Activated naive CD4-positive, alpha-beta T cell treated with anti-CD3 and anti-CD28 coated beads, Interleukin-2, amount 50 U/mL, for 24 hours (primary cell): ENCODE results near the gene ARHGAP42.

Experiments used
- H3K27ac Mint-ChIP-seq: one replicate; pipeline ENCODE4 v1.8.0; 2021; ENCODE audit warnings: mild to moderate bottlenecking, mixed read lengths
- H3K27me3 Mint-ChIP-seq: one replicate; pipeline ENCODE4 v1.8.0; 2021; ENCODE audit warnings: mixed read lengths
- H3K36me3 Mint-ChIP-seq: one replicate; pipeline ENCODE4 v1.8.0; 2021; ENCODE audit warnings: mixed read lengths
- H3K4me1 Mint-ChIP-seq: one replicate; pipeline ENCODE4 v1.8.0; 2021; ENCODE audit warnings: mixed read lengths
- H3K4me3 Mint-ChIP-seq: one replicate; pipeline ENCODE4 v1.8.0; 2021; ENCODE audit warnings: mild to moderate bottlenecking, mixed read lengths
- H3K9me3 Mint-ChIP-seq: one replicate; pipeline ENCODE4 v1.8.0; 2021; ENCODE audit warnings: mixed read lengths

ARHGAP42 gene

GRCh38 chr11:100833276-100833675, 146.2 kb downstream of the ARHGAP42 start:
- H3K4me1 Mint-ChIP-seq, result no peaks in the 10 kb centered on the region
- no peak overlapping the region for H3K4me3 Mint-ChIP-seq
- no peak overlapping the region for H3K27ac Mint-ChIP-seq
- H3K9me3 Mint-ChIP-seq, result no peaks in the 10 kb centered on the region
- H3K27me3 Mint-ChIP-seq, result no peaks in the 10 kb centered on the region
- H3K36me3 Mint-ChIP-seq, result no peaks in the 10 kb centered on the region

DNA sequence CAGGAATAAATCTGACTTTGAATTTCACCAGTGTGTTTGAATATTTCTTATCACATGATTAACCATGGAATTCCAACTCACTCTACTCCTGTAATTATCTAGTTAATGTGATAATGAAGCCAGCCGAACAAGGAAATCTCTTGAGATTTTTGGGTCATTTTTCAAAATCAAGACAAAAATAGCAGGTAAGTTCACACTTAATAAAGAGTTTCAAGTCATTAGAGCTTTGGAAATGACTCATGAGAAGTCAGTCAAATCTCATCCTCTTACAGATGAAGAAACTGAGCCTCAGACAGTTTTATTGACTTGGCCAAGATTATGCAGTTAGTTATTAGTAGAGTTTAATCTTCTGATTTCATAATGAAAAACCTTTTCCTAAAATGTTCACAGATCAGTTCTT, 148.8 kb downstream of the ARHGAP42 start:
- no peaks in the 10 kb centered on the region for H3K36me3 Mint-ChIP-seq
- H3K27ac Mint-ChIP-seq, result no peak overlapping the region
- no peak overlapping the region for H3K4me3 Mint-ChIP-seq
- H3K4me1 Mint-ChIP-seq, result no peaks in the 10 kb centered on the region
- no peaks in the 10 kb centered on the region for H3K27me3 Mint-ChIP-seq
- H3K9me3 Mint-ChIP-seq, result no peaks in the 10 kb centered on the region

DNA sequence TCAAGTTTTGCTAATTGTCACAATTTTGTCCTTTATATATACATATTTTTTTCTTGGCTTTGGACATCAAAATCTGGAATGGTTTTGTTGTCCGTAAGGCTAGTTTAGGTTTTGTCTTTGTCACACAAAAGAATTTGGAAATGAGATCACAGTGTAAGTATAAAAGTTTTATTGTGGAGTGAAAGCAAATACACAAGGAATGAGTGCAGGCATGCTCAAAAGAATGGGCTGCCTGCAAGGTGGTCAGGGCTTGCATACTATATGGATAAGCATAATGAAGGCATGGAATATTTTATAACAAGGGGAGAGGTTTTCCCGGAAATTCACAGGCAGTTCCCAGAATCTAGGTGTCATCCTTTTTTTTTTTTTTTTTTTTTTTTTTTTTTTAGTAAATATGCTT, 150.2 kb downstream of the ARHGAP42 start:
- no peaks in the 10 kb centered on the region for H3K9me3 Mint-ChIP-seq
- no peak overlapping the region for H3K4me3 Mint-ChIP-seq
- no peaks in the 10 kb centered on the region for H3K27me3 Mint-ChIP-seq
- no peaks in the 10 kb centered on the region for H3K4me1 Mint-ChIP-seq
- no peaks in the 10 kb centered on the region for H3K36me3 Mint-ChIP-seq
- no peak overlapping the region for H3K27ac Mint-ChIP-seq

- Mint-ChIP-seq H3K4me1 (no peaks in the 10 kb centered on the region), H3K9me3 (no peaks in the 10 kb centered on the region), H3K36me3 (no peaks in the 10 kb centered on the region), H3K4me3 (no peak overlapping the region), H3K27ac (no peak overlapping the region), H3K27me3 (no peaks in the 10 kb centered on the region)
Measured at GRCh38 chr11:100841711-100842407, 154.8 kb downstream of the ARHGAP42 start.

GRCh38 chr11:100847696-100848216, 160.7 kb downstream of the ARHGAP42 start:
- Mint-ChIP-seq H3K36me3 (no peaks in the 10 kb centered on the region), H3K4me1 (no peaks in the 10 kb centered on the region), H3K27ac (no peak overlapping the region), H3K4me3 (no peak overlapping the region), H3K27me3 (no peaks in the 10 kb centered on the region), H3K9me3 (peaks cover 5% of the 10 kb centered on the region)

- Mint-ChIP-seq H3K27me3 (no peaks in the 10 kb centered on the region), H3K36me3 (no peaks in the 10 kb centered on the region), H3K4me3 (no peak overlapping the region), H3K27ac (no peak overlapping the region), H3K4me1 (no peaks in the 10 kb centered on the region), H3K9me3 (peaks cover 5% of the 10 kb centered on the region)
Measured at GRCh38 chr11:100849009-100849900, 162.2 kb downstream of the ARHGAP42 start.

DNA sequence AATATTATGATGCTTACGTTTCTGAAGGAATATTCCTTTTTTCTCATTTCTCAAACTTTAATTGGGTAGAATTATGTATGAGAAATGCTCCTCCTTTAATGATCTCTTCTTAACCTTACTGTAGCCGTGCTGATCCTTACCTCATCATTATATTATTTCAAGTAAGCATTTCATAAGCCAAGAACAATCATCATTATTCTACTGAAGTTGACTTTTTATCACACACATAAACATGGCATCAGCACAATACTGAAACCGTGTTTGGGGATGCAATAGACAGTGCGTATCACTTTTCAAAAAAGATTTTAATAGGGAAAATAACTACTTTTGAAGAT, 162.8 kb downstream of the ARHGAP42 start:
- Mint-ChIP-seq H3K27me3 (no peaks in the 10 kb centered on the region), H3K9me3 (peaks cover 5% of the 10 kb centered on the region), H3K27ac (no peak overlapping the region), H3K4me3 (no peak overlapping the region), H3K4me1 (no peaks in the 10 kb centered on the region), H3K36me3 (no peaks in the 10 kb centered on the region)

GRCh38 chr11:100851147-100851546, 164.1 kb downstream of the ARHGAP42 start:
- Mint-ChIP-seq H3K27me3 (no peaks in the 10 kb centered on the region), H3K4me1 (no peaks in the 10 kb centered on the region), H3K27ac (no peak overlapping the region), H3K9me3 (peaks cover 5% of the 10 kb centered on the region), H3K36me3 (no peaks in the 10 kb centered on the region), H3K4me3 (no peak overlapping the region)

GRCh38 chr11:100851584-100852152, 164.6 kb downstream of the ARHGAP42 start:
- Mint-ChIP-seq H3K27me3 (no peaks in the 10 kb centered on the region), H3K9me3 (peaks cover 5% of the 10 kb centered on the region), H3K4me3 (no peak overlapping the region), H3K36me3 (no peaks in the 10 kb centered on the region), H3K4me1 (no peaks in the 10 kb centered on the region), H3K27ac (no peak overlapping the region)

GRCh38 chr11:100855466-100856067, 168.5 kb downstream of the ARHGAP42 start:
- H3K36me3 Mint-ChIP-seq, result no peaks in the 10 kb centered on the region
- no peaks in the 10 kb centered on the region for H3K27me3 Mint-ChIP-seq
- H3K9me3 Mint-ChIP-seq, result peaks cover 5% of the 10 kb centered on the region
- no peak overlapping the region for H3K4me3 Mint-ChIP-seq
- no peak overlapping the region for H3K27ac Mint-ChIP-seq
- H3K4me1 Mint-ChIP-seq, result no peaks in the 10 kb centered on the region

DNA sequence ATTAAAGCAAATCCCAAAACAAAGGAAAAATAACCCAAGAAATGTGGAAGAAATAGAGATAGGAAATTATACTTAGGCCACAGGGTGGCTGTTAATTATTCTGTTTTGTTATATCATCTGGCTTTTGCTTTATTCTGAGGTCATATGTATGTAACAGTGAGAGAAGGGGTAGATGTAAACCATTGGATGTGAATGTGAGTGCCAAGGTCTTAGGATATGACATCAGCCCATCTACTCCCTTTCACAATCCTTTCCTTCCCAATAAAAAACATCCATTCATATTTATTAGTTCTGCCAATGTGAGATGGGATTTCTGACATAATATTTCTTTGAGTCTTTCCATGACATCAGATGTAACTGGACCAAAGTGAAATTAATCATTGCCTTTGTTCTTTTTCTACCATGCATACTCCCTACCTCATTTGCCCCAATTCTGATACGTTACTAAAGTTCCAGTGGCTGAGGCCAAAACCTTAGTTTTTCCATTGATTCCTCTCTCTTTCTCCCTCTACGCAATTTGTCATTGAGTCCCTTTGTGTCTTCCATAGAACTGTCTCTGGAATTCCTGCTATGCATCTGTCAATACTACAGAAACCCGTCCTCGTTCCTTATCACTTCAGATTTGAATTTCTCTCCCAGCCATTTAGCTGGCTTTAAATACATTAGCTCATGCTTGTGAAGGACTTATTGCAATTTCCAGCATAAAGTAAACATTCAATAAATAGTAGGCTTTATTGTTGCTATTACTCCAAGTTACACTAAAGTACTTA, 170.3 kb downstream of the ARHGAP42 start:
- H3K4me3 Mint-ChIP-seq, result no peak overlapping the region
- no peaks in the 10 kb centered on the region for H3K9me3 Mint-ChIP-seq
- H3K36me3 Mint-ChIP-seq, result no peaks in the 10 kb centered on the region
- H3K4me1 Mint-ChIP-seq, result no peaks in the 10 kb centered on the region
- no peak overlapping the region for H3K27ac Mint-ChIP-seq
- no peaks in the 10 kb centered on the region for H3K27me3 Mint-ChIP-seq

DNA sequence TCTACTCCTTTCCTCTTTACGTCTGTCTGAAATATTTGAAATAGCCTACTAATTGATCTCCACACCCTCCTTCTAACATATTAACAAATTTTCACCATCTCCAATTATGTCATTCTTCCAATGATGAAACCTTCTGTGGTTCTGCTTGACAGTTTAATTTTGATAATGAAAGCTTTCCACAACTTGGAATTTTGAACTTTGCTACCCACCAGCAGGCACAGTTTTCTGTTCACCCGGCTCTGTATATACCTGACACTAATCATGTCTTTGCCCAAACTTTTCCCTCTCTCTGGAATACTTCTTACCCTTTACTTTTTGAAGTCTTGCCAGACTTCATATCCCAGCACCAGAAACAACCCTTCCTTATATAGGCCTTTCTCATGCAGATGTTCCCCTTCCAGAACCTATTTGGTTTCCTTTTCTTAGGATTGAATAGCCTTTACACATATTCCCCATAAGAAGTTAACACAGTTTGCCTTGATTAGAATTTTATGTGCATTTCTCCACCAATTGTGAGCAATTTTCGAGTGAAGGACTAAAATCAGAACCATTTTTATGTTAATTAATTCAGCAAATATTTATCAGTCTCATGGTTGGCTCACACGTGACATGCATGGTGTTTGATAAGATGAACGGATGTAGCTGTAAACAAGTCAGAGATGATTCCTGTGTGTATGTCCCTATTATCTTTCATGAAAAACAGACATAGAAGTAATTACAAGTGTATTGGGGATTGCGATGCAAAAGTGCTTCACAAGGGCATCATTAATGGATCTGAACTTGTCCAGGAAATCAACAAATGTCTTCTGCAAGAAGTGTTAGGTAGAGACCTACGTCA, 173.4 kb downstream of the ARHGAP42 start:
- Mint-ChIP-seq H3K9me3 (no peaks in the 10 kb centered on the region), H3K27ac (no peak overlapping the region), H3K4me3 (no peak overlapping the region), H3K36me3 (no peaks in the 10 kb centered on the region), H3K27me3 (no peaks in the 10 kb centered on the region), H3K4me1 (no peaks in the 10 kb centered on the region)

- Mint-ChIP-seq H3K4me1 (no peaks in the 10 kb centered on the region), H3K36me3 (no peaks in the 10 kb centered on the region), H3K4me3 (no peak overlapping the region), H3K27ac (no peak overlapping the region), H3K27me3 (no peaks in the 10 kb centered on the region), H3K9me3 (no peaks in the 10 kb centered on the region)
Measured at GRCh38 chr11:100861212-100861611, 174.1 kb downstream of the ARHGAP42 start.

GRCh38 chr11:100863080-100863581, 176.0 kb downstream of the ARHGAP42 start:
- H3K27me3 Mint-ChIP-seq, result no peaks in the 10 kb centered on the region
- no peak overlapping the region for H3K27ac Mint-ChIP-seq
- H3K36me3 Mint-ChIP-seq, result no peaks in the 10 kb centered on the region
- no peak overlapping the region for H3K4me3 Mint-ChIP-seq
- no peaks in the 10 kb centered on the region for H3K9me3 Mint-ChIP-seq
- H3K4me1 Mint-ChIP-seq, result no peaks in the 10 kb centered on the region
